ENCODE data around the gene POLD2. TPM values are rescaled to one million over a fixed set of nuclear protein-coding genes. Genes with fewer than 3 reads are reported as not detected.

Gene POLD2
- total and polyA plus RNA-seq, 2 donors (not counting 3 experiments of a cell fraction or from before 2014, with no cell fraction given), result 96.5 to 122 TPM

- H3K36me3 ChIP-seq (ENCODE audit: control insufficient read depth in 2 of 2, extremely low read depth in 1 of 2, insufficient read depth in 2 of 2, low read length in 2 of 2), result peaks cover 3 to 25% of the 10 kb centered on the region in 2 experiments
- no peak for DNase-seq (ENCODE audit: low read depth, low spot score)
- no TSS peak for BruUV-seq (replicated peaks)
Measured at GRCh38 chr7:44114586-44115310, 8.6 kb downstream of the POLD2 start.

GRCh38 chr7:44113764-44114354 is 9.5 kb downstream of the POLD2 start:
- intact Hi-C loops (cut with micrococcal nuclease), result no loop called here
- Histone ChIP-seq H3K9ac (replicated peaks; ENCODE audit: extremely low read depth, insufficient read depth, low read length) (no peak overlapping the region), H3K79me2 (ENCODE audit: control insufficient read depth, insufficient read depth, low read length) (no peaks in the 10 kb centered on the region), H3K9me1 (replicated peaks; ENCODE audit: control insufficient read depth, extremely low read depth, insufficient read depth, low read length) (no peaks in the 10 kb centered on the region), H3K36me3 (ENCODE audit: control insufficient read depth in 2 of 2, extremely low read depth in 1 of 2, insufficient read depth in 2 of 2, low read length in 2 of 2) (peaks cover 3 to 24% of the 10 kb centered on the region in 2 experiments), H3K4me2 (ENCODE audit: insufficient read depth, low read length) (no peak overlapping the region), H3K27me3 (ENCODE audit: control insufficient read depth in 2 of 2, insufficient read depth in 2 of 2, low read length in 2 of 2) (no peaks in the 10 kb centered on the region), H3K4me1 (ENCODE audit: control insufficient read depth, extremely low read depth, insufficient read depth, low read length) (no peaks in the 10 kb centered on the region), H4K20me1 (replicated peaks; ENCODE audit: control insufficient read depth, extremely low read depth, insufficient read depth, low read length) (no peaks in the 10 kb centered on the region), H3K27ac (ENCODE audit: insufficient read depth, low read depth, low read length) (no peak overlapping the region), H3K4me3 (replicated peaks in 1 of 3; ENCODE audit: insufficient read depth in 1 of 3, low read depth in 1 of 3, low read length in 3 of 3) (no peak overlapping the region), H3K9me3 (replicated peaks; ENCODE audit: control insufficient read depth, insufficient read depth, low read length) (no peaks in the 10 kb centered on the region), H2AFZ (ENCODE audit: low read depth, low read length) (no peak overlapping the region)
- dilution Hi-C loops (cut with MboI; ENCODE audit: extremely low pct_ligation_motif_present, low sequenced_read_pairs), result no loop called here
- POLR2A ChIA-PET, result no interaction called here
- BruUV-seq (replicated peaks), result TSS peak; percentile 76
- CTCF ChIA-PET, result interaction anchor here (0.9 to 1.3 kb wide), 2 partner anchors 9 to 41 kb away, joined by 3 read pairs; partner anchors contain the start of gene POLD2
- DNase-seq (ENCODE audit: low read depth, low spot score) (no peak), FAIRE-seq (no peak)
- no peak for TF ChIP-seq EZH2 (IDR thresholded peaks at IDR 0.05; ENCODE audit: borderline replicate concordance, low read depth, low read length, severe bottlenecking)
- no peak for TF ChIP-seq GATA2 (IDR thresholded peaks at IDR 0.05; ENCODE audit: insufficient read depth, insufficient read length, low read depth, low read length)
- TF ChIP-seq POLR2A (IDR thresholded peaks at IDR 0.05; ENCODE audit: low read depth, low read length), result no peak
- TF ChIP-seq CTCF (IDR thresholded peaks at IDR 0.05; ENCODE audit: extremely low read depth in 1 of 2, insufficient read depth in 1 of 2, low read depth in 1 of 2, low read length in 2 of 2), result no peak
- no peak for TF ChIP-seq POLR2AphosphoS5 (IDR thresholded peaks at IDR 0.05; ENCODE audit: insufficient read depth, low read depth, low read length)
- TF ChIP-seq MAX (IDR thresholded peaks at IDR 0.05; ENCODE audit: insufficient read depth, insufficient read length), result no peak
- no peak for TF ChIP-seq MYC (IDR thresholded peaks at IDR 0.05; ENCODE audit: low read depth, low read length)
- TF ChIP-seq JUN (IDR thresholded peaks at IDR 0.05; ENCODE audit: borderline replicate concordance, insufficient read depth, insufficient read length, low read depth), result no peak
- TF ChIP-seq FOS (IDR thresholded peaks at IDR 0.05; ENCODE audit: borderline replicate concordance, insufficient read depth, low read length), result no peak

More at GRCh38 chr7:44114586-44115310, 8.6 kb downstream of the POLD2 start:
- Histone ChIP-seq H3K4me2 (ENCODE audit: insufficient read depth, low read length) (no peak overlapping the region), H3K9me3 (replicated peaks; ENCODE audit: control insufficient read depth, insufficient read depth, low read length) (no peaks in the 10 kb centered on the region), H3K4me3 (replicated peaks in 1 of 3; ENCODE audit: insufficient read depth in 1 of 3, low read depth in 1 of 3, low read length in 3 of 3) (no peak overlapping the region), H3K9ac (replicated peaks; ENCODE audit: extremely low read depth, insufficient read depth, low read length) (no peak overlapping the region), H3K27ac (ENCODE audit: insufficient read depth, low read depth, low read length) (no peak overlapping the region), H3K9me1 (replicated peaks; ENCODE audit: control insufficient read depth, extremely low read depth, insufficient read depth, low read length) (no peaks in the 10 kb centered on the region), H3K4me1 (ENCODE audit: control insufficient read depth, extremely low read depth, insufficient read depth, low read length) (no peaks in the 10 kb centered on the region), H4K20me1 (replicated peaks; ENCODE audit: control insufficient read depth, extremely low read depth, insufficient read depth, low read length) (no peaks in the 10 kb centered on the region), H3K27me3 (ENCODE audit: control insufficient read depth in 2 of 2, insufficient read depth in 2 of 2, low read length in 2 of 2) (no peaks in the 10 kb centered on the region), H3K79me2 (ENCODE audit: control insufficient read depth, insufficient read depth, low read length) (peaks cover 4% of the 10 kb centered on the region), H2AFZ (ENCODE audit: low read depth, low read length) (no peak overlapping the region)
- dilution Hi-C loops (cut with MboI; ENCODE audit: extremely low pct_ligation_motif_present, low sequenced_read_pairs), result no loop called here
- intact Hi-C loops (cut with micrococcal nuclease), result no loop called here
- CTCF ChIA-PET, result interaction anchor here (0.6 to 1.5 kb wide), 5 partner anchors 8 to 82 kb away, joined by 3 to 6 read pairs (median 3); partner anchors contain the start of gene POLD2
- TF ChIP-seq EZH2 (IDR thresholded peaks at IDR 0.05; ENCODE audit: borderline replicate concordance, low read depth, low read length, severe bottlenecking) (no peak), MAX (IDR thresholded peaks at IDR 0.05; ENCODE audit: insufficient read depth, insufficient read length) (no peak), FOS (IDR thresholded peaks at IDR 0.05; ENCODE audit: borderline replicate concordance, insufficient read depth, low read length) (no peak)
- no peak for FAIRE-seq
- POLR2A ChIA-PET, result no interaction called here
